Dendritic cell treated with granulocyte-macrophage colony-stimulating factor and Interleukin-4, amounts not matched to agents 40 ng/mL and 50 ng/mL, for 4 days (primary cell): ENCODE results near the gene CCDC148.
A peak's percentile ranks its signal among the peaks of the same experiment; 100 is the strongest.
"Not testable (repeated sequence)": the region's sequence is repeated elsewhere in the genome, so short reads cannot be mapped to it uniquely, and the experiment has no call there.

Experiments
- H3K27ac Mint-ChIP-seq: one replicate; pipeline ENCODE4 v1.8.0; 2022; ENCODE audit warnings: mild to moderate bottlenecking, mixed read lengths
- H3K27me3 Mint-ChIP-seq: one replicate; pipeline ENCODE4 v1.8.0; 2022; ENCODE audit warnings: mild to moderate bottlenecking, mixed read lengths
- H3K36me3 Mint-ChIP-seq: one replicate; pipeline ENCODE4 v1.8.0; 2022; ENCODE audit warnings: low read depth, mixed read lengths
- H3K4me1 Mint-ChIP-seq: one replicate; pipeline ENCODE4 v1.8.0; 2022; ENCODE audit warnings: low read depth, mixed read lengths
- H3K4me3 Mint-ChIP-seq: one replicate; pipeline ENCODE4 v1.8.0; 2022; ENCODE audit warnings: mild to moderate bottlenecking, moderate library complexity, mixed read lengths
- H3K9me3 Mint-ChIP-seq: one replicate; pipeline ENCODE4 v1.8.0; 2022; ENCODE audit warnings: mixed read lengths
- intact Hi-C: fragments of 100-400 bp; cut with micrococcal nuclease; formaldehyde crosslinking; loops from one replicate; pipeline ENCODE4 v1.15.0; 2022

CCDC148 gene

DNA sequence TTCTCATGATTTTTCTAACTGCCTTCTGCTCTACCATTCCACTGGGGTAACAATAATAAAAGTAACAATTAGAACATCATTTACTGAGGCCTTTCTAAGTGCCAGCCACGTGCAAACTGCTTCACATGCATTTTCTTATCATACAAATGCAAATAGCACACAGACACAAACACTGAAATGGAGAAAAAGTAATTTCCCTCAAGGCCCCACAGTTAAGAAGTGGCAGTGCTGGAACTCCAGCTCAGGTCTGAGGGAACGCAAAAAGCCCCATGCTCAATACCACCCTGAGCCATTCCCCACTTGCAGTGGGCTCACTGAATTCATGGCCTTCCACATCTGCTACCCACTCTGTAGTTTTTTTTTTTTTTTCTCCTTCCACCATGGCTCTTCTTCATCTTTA is 214.3 kb downstream of the CCDC148 start:
- H3K4me3 Mint-ChIP-seq: no peak overlapping the region
- H3K27ac Mint-ChIP-seq: no peak overlapping the region
- no peaks in the 10 kb centered on the region for H3K27me3 Mint-ChIP-seq
- no peaks in the 10 kb centered on the region for H3K9me3 Mint-ChIP-seq
- H3K36me3 Mint-ChIP-seq: no peaks in the 10 kb centered on the region
- intact Hi-C loops: no loop called here
- H3K4me1 Mint-ChIP-seq: no peaks in the 10 kb centered on the region

DNA sequence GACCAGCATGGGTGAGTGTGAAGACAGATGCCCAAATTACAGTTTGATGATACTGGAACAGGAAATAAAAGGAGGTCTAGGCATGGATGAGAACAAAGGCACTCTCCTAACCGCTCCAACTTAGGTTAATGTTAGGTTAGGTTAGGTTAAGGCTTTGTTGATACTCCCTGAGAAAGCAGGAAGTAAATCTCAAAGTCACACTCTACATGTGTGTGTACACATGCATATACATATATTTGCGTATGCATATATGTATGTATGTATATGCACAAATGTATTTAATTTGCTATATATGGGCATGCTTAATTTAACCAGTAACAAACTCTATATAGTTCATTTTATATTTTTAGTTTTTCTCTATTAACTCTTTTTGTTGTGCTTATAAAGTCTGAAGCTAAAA is 215.6 kb downstream of the CCDC148 start:
- Mint-ChIP-seq H3K4me3 (no peak overlapping the region), H3K36me3 (no peaks in the 10 kb centered on the region), H3K4me1 (no peaks in the 10 kb centered on the region), H3K27me3 (no peaks in the 10 kb centered on the region), H3K27ac (no peak overlapping the region), H3K9me3 (no peaks in the 10 kb centered on the region)
- intact Hi-C loops: no loop called here

DNA sequence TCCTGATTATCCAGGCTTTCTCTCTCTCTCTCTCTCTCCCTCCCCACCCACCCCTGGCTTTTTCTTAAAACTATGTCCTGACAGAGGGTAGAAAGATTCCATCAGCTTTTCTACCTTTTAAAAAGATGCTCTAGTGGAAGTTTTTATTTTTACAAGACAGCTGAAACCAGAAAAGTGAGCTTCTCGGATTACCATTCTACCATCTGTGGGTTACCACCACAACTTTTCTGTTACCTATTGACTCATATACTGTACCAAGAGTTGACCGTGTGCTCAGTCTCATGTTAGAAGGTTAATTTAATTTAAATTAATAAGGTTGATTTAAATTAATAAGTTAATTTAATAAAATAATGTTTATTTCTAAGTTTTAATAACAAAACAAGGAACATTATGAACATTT is 217.3 kb downstream of the CCDC148 start:
- intact Hi-C loops: no loop called here
- Mint-ChIP-seq H3K27me3 (no peaks in the 10 kb centered on the region), H3K36me3 (no peaks in the 10 kb centered on the region), H3K9me3 (no peaks in the 10 kb centered on the region), H3K4me1 (no peaks in the 10 kb centered on the region), H3K4me3 (no peak overlapping the region), H3K27ac (no peak overlapping the region)

DNA sequence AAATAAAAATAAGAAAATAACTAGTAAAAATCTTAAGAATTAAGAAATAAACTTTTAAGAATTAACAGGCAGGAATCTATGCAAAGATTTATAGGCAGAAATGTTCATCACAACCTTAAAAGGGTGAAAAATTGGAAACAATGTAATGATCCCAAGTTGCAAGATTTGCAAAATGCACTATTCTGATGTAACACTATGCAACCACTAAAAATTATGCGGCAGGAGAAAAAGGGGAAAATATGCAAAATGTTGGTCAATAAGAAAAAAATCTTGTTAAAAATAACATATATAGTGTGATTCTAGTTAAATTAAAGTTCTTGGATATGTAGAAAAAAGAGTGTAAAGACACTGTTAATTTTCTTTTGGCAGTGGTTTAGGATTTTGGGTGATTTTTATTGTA is 222.1 kb downstream of the CCDC148 start:
- H3K27ac Mint-ChIP-seq: no peak overlapping the region
- H3K4me1 Mint-ChIP-seq: no peaks in the 10 kb centered on the region
- intact Hi-C loops: no loop called here

DNA sequence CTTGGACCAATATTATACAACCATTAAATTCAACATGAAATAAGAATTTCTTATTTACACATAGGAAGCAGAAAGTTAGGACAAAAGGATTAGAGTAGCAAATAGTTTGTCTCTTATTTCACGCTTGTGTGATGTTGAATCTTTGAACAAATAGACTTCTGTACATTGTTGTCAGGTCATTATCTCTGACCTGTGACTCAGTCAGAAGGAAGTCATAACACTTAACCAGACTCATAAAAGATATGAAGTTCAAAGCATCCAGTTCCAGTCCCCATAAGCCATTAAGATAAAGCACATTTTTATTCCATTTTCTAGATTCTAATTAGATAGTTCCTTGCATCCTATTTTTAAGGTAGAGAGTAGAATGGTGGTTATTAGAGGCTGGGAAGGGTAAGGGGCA is 224.1 kb downstream of the CCDC148 start:
- H3K27ac Mint-ChIP-seq: no peak overlapping the region

More for the DNA sequence above, 222.1 kb downstream of the CCDC148 start:
- Mint-ChIP-seq H3K36me3 (no peaks in the 10 kb centered on the region), H3K9me3 (no peaks in the 10 kb centered on the region), H3K27me3 (no peaks in the 10 kb centered on the region), H3K4me3 (no peak overlapping the region)

DNA sequence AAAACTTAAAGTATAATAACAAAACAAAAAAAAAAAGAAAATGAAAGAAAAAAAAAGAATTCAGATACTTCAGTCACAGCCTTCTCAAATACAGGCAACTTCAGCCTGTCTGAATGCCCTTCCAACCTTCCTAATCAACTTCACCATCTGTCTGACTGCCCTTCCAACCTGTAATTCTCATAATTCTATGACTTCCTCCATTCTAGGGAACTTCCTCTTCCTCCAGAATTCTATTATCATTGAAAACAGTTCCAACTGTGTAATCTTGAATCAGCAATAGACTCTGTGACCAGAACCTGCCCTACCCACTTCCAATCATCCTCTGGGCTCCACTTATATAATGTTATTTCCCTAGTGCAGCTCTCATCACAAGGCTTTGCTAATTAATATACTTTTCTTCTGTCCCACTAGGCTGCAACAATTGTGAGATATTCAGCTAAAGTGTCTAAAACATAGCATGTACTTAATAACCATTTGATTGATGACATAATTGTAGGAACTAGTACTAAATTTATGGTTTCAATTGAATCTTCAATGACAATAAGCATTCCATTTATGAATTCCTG is 227.5 kb downstream of the CCDC148 start:
- Mint-ChIP-seq H3K27me3 (no peaks in the 10 kb centered on the region), H3K4me1 (no peaks in the 10 kb centered on the region), H3K9me3 (no peaks in the 10 kb centered on the region), H3K27ac (no peak overlapping the region), H3K4me3 (no peak overlapping the region), H3K36me3 (no peaks in the 10 kb centered on the region)
- intact Hi-C loops: no loop called here

More for the DNA sequence above, 224.1 kb downstream of the CCDC148 start:
- Mint-ChIP-seq H3K9me3 (no peaks in the 10 kb centered on the region), H3K27me3 (no peaks in the 10 kb centered on the region), H3K4me1 (no peaks in the 10 kb centered on the region), H3K4me3 (no peak overlapping the region), H3K36me3 (no peaks in the 10 kb centered on the region)
- intact Hi-C loops: no loop called here

DNA sequence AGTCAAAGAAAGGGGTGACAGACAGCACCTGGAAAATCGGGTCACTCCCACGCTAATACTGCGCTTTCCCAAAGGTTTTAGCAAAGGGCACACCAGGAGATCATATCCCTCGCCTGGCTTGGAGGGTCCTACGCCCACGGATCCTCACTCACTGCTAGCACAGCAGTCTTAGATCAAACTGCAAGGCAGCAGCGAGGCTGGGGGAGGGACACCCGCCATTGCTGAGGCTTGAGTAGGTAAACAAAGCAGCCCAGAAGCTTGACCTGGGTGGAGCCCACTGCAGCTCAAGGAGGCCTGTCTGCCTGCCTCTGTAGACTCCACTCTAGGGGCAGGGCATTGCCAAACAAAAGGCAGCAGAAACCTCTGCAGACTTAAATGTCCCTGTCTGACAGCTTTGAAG is 233.5 kb downstream of the CCDC148 start:
- H3K27ac Mint-ChIP-seq, H3K4me1 Mint-ChIP-seq, H3K9me3 Mint-ChIP-seq, H3K27me3 Mint-ChIP-seq, intact Hi-C loops, H3K4me3 Mint-ChIP-seq, H3K36me3 Mint-ChIP-seq: not testable (repeated sequence)

DNA sequence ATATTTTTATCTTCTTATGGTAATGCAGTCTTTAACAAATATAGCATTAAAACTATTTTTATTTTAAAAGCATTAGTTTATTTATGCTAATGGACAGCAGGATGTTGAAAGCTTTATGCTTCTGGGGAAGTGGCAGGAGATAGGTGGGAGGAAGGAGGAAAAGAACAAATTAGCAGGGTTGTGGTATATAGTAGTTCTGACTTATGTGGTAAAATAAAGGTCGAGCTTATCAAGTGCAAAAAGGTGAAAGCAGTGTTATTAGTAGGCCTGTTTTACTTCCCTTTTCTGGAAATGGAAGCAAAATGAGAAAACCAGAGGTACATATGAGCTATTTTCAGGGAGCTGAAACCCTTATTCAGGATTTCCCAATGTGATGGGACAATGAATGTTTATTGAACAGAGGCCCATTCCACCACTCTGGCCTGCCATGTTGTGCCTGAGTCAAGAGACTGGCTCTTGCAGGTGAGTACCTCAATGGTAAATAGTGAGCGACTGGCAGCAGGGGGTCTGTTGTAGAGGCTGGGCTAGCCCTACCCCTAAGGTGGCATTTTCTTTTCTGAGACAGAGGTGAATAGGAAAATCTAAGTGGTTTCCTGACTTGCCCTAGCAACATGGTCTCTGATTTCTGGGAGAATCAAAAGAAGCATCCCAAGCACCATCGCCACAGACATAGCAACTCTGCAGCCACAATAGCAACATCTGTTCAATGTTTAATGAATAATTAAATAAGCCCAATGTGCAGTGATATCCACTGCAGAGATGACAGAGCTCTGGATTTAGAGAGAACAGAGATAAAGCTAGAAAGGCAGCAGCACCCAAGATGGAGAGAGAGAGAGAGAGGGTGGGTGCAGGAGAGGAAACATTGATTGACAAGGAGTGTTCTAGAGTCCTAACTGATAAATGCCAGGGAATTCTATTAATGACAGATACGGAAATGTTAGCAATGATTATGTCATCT is 235.2 kb downstream of the CCDC148 start:
- Mint-ChIP-seq H3K4me3 (no peak overlapping the region), H3K27ac (no peak overlapping the region), H3K27me3 (no peaks in the 10 kb centered on the region), H3K9me3 (no peaks in the 10 kb centered on the region), H3K4me1 (peaks cover 19% of the 10 kb centered on the region), H3K36me3 (no peaks in the 10 kb centered on the region)
- intact Hi-C loops: no loop called here

DNA sequence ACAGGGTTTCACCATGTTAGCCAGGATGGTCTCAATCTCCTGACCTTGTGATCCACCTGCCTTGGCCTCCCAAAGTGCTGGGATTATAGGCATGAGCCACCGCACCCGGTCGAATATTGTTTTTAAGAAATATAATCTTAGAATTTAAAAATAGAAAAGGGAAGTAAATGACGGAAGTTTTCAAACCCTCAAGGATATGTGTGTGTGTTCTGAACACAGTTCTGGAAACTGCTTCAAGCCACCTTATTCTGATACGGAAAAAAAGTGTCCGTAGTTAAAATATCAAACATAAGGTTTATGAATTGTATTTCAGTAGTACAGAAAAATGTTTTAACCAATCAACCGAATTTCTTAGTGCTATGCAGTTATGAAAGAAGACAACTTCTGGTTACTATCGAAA is 239.0 kb downstream of the CCDC148 start:
- intact Hi-C loops: no loop called here
- Mint-ChIP-seq H3K9me3 (no peaks in the 10 kb centered on the region), H3K4me1 (peaks cover 29% of the 10 kb centered on the region), H3K4me3 (no peak overlapping the region), H3K36me3 (no peaks in the 10 kb centered on the region), H3K27ac (no peak overlapping the region), H3K27me3 (no peaks in the 10 kb centered on the region)

DNA sequence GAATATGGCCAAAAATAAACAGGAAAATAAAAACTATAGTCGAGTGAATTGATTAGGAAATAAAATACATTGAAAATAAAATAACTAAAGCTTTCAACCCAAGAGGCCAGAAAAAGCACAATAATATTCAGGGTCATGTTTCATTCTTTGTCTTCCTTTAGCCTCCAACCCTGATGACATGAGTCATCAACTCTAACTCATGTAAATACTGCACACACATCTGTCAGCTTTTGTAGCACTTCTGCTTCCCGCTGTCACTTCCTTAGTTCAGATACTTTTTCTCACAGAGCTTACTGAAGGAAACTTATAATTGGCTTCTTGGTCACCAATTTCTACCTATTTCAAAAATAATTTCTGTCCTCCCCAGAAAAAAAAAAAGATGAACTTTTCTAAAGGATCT is 242.1 kb downstream of the CCDC148 start:
- no peak overlapping the region for H3K4me3 Mint-ChIP-seq
- intact Hi-C loops: no loop called here
- peak overlapping the region; percentile 73 for H3K27ac Mint-ChIP-seq
- H3K36me3 Mint-ChIP-seq: no peaks in the 10 kb centered on the region
- no peaks in the 10 kb centered on the region for H3K27me3 Mint-ChIP-seq
- H3K9me3 Mint-ChIP-seq: no peaks in the 10 kb centered on the region
- peaks cover 20% of the 10 kb centered on the region for H3K4me1 Mint-ChIP-seq

DNA sequence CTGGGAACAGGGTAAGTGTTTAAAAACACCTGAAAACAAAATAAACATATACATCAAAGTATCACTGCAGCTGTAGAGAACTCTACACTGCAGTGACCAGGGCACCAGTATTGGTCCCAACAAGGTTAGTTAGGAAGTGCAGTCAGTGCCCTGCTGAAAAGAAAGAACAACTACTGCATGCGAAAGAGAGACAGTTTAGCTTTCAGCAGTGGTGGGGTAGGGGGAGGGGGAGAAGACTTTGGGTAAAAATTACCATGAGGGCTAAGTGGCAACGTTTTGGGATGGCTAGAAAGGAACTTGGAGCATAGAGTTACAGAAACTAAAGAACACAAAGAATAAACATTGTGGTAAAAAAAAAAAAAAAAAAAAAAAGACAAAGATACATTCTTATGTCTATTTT is 242.8 kb downstream of the CCDC148 start:
- Mint-ChIP-seq H3K36me3 (no peaks in the 10 kb centered on the region), H3K9me3 (no peaks in the 10 kb centered on the region), H3K27ac (no peak overlapping the region), H3K4me3 (no peak overlapping the region), H3K27me3 (no peaks in the 10 kb centered on the region), H3K4me1 (peaks cover 20% of the 10 kb centered on the region)
- intact Hi-C loops: no loop called here

DNA sequence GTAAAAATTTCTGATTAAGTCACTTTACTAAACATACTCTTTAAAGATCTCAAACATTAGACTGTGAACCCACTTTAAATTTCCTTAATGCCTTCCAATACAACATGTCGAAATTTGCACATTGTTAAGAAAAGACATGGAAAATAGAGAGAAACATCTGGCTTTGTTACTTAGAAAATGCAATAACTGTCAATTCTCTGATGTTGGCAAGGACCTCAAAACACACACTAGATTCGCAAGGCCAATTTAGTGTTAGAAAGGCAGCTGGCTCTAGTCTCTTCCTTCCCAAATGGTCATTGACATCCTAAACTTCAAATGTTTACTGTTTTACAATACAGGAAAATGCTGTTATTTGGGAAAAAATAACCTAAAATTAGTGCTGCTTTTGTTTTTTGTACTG is 244.3 kb downstream of the CCDC148 start:
- H3K27me3 Mint-ChIP-seq: no peaks in the 10 kb centered on the region
- H3K27ac Mint-ChIP-seq: no peak overlapping the region
- intact Hi-C loops: no loop called here
- H3K4me3 Mint-ChIP-seq: no peak overlapping the region
- H3K4me1 Mint-ChIP-seq: peaks cover 17% of the 10 kb centered on the region
- H3K36me3 Mint-ChIP-seq: no peaks in the 10 kb centered on the region
- no peaks in the 10 kb centered on the region for H3K9me3 Mint-ChIP-seq

DNA sequence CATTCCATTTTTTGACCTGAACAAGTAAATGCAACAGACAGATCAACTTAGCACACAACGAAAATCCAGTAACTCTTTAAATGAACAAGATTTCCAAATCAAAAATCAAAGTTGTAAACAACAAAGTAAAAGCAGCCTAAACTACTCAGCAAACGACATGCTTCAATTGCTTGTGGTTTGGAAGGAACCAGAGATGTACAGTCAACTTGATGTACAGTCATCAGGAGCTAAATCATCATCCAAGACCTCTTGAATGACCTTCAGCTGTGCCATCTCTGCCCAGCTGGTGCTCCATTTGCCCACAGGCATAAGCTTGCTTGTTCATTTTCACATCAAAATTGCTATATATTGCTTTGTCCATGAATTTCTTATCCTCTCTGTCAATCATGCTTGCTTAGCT is 245.1 kb downstream of the CCDC148 start:
- Mint-ChIP-seq H3K9me3 (no peaks in the 10 kb centered on the region), H3K4me1 (peaks cover 10% of the 10 kb centered on the region), H3K36me3 (no peaks in the 10 kb centered on the region), H3K4me3 (no peak overlapping the region), H3K27ac (no peak overlapping the region), H3K27me3 (no peaks in the 10 kb centered on the region)
- intact Hi-C loops: no loop called here

DNA sequence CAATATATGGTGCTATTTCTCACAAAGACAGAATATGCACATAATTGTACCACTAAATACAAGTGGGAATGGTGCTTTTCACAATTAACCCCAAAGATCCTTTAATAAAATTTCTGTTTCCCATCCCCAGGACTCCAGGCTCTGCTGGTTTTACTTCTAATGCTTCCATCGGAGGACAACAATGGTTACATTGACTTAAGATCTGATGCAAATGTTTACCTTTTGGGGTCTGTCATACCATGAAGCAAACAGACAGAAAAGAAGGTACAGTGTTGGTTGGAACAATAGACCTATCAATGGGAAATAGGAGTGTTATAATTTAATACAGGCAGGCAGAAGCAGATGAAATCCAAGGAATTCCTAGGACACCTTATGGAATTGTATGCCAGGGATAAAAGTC is 249.2 kb downstream of the CCDC148 start:
- H3K27me3 Mint-ChIP-seq: no peaks in the 10 kb centered on the region
- H3K4me1 Mint-ChIP-seq: no peaks in the 10 kb centered on the region
- no peak overlapping the region for H3K27ac Mint-ChIP-seq
- no peaks in the 10 kb centered on the region for H3K36me3 Mint-ChIP-seq
- intact Hi-C loops: no loop called here
- no peaks in the 10 kb centered on the region for H3K9me3 Mint-ChIP-seq
- H3K4me3 Mint-ChIP-seq: no peak overlapping the region

DNA sequence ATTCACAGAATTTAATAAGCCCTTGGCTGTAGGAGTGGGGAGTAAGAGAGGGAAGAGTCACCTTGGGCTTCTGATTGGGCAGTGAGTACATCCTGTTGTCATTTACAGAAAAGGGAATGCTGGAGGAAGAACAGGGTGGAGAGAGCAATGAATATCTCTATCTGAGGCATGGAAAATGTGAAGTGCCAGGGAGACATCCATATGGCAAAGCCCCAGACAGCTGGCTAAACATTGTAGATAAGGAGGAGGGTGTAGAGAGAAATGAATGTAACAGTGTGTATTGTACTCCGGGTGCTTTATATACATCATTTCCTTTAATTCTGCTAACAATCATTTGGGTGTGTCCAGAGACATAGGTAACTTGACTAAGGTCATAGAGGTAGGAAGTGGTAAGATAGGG is 251.3 kb downstream of the CCDC148 start:
- no peaks in the 10 kb centered on the region for H3K36me3 Mint-ChIP-seq
- H3K27me3 Mint-ChIP-seq: no peaks in the 10 kb centered on the region
- no peak overlapping the region for H3K4me3 Mint-ChIP-seq
- intact Hi-C loops: no loop called here
- no peaks in the 10 kb centered on the region for H3K4me1 Mint-ChIP-seq
- no peaks in the 10 kb centered on the region for H3K9me3 Mint-ChIP-seq
- no peak overlapping the region for H3K27ac Mint-ChIP-seq
